ENCODE data around the gene LGALS7. TPM values are rescaled to one million over a fixed set of nuclear protein-coding genes. Genes with fewer than 3 reads are reported as not detected.

Gene LGALS7
- total RNA-seq, 1 donor, result not detected

DNA sequence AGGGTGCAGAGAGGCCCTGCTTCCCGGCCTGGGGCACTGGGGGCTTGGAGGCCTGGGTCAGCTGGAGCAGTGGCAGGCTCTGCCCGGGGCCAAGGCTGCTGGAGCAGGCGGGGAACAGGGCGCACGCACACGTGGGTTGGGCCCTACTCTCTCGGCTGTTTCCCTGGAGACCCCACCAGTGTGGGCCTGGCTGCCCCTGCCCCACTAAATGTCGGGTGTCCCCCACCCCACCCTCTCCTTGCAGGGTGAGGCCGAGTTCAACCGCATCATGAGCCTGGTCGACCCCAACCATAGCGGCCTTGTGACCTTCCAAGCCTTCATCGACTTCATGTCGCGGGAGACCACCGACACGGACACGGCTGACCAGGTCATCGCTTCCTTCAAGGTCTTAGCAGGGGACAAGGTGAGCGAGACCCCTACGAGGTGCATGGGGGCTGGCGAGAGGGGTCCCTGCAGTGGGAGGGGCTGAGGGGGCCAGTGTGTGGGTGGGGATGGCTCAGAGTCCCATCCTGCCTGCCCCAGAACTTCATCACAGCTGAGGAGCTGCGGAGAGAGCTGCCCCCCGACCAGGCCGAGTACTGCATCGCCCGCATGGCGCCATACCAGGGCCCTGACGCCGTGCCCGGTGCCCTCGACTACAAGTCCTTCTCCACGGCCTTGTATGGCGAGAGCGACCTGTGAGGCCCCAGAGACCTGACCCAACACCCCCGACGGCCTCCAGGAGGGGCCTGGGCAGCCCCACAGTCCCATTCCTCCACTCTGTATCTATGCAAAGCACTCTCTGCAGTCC, 44.4 kb downstream of the LGALS7 start:
- no peak for DNase-seq (ENCODE audit: low read depth in 2 of 3, low spot score in 2 of 3)

DNA sequence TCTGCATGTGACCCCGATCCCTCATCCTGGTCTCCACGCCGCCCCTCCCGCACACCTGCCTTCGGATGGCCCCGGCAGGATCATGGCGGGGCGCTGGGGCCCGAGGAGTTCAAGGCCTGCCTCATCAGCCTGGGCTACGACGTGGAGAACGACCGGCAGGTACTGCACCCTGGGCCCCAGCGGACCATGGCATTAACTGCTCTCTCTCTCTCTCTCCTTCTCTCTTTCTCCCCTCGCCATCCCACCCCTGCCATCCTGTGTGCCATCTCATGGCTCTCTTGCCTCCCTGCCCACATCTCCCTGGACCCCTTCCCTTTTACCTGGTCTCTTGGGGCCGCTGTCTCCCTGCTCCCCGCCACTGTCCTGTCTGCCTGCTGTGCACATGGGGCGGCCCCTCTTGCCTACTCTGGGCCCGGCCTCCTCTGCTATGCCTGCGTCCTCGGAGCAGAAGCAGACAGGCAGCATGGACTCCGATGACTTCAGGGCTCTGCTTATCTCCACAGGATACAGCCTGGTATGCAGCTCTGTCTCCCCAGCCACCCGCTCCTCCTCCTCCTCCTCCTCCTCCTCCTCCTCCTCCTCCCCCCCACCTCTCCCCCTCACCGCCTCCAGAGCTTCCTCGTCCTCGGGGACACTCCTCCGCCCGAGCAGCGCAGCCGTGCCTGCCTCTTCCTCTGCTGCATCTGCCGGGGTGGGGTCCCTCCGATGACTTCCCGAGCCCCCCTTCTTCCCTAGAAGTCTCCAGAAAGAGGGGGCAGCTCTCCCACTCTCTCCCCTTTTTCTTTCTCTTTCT, 45.3 kb downstream of the LGALS7 start:
- DNase-seq (ENCODE audit: low read depth in 2 of 3, low spot score in 2 of 3), result no peak

GRCh38 chr19:38727306-38727867, 45.9 kb downstream of the LGALS7 start:
- DNase-seq (ENCODE audit: low read depth in 2 of 3, low spot score in 2 of 3), result no peak

GRCh38 chr19:38726761-38727301, 46.5 kb downstream of the LGALS7 start:
- no peak for DNase-seq (ENCODE audit: low read depth in 2 of 3, low spot score in 2 of 3)

GRCh38 chr19:38726284-38726673, 47.0 kb downstream of the LGALS7 start:
- DNase-seq (ENCODE audit: low read depth in 2 of 3, low spot score in 2 of 3), result no peak

GRCh38 chr19:38725469-38726283, 47.6 kb downstream of the LGALS7 start:
- no peak for DNase-seq (ENCODE audit: low read depth in 2 of 3, low spot score in 2 of 3)

DNA sequence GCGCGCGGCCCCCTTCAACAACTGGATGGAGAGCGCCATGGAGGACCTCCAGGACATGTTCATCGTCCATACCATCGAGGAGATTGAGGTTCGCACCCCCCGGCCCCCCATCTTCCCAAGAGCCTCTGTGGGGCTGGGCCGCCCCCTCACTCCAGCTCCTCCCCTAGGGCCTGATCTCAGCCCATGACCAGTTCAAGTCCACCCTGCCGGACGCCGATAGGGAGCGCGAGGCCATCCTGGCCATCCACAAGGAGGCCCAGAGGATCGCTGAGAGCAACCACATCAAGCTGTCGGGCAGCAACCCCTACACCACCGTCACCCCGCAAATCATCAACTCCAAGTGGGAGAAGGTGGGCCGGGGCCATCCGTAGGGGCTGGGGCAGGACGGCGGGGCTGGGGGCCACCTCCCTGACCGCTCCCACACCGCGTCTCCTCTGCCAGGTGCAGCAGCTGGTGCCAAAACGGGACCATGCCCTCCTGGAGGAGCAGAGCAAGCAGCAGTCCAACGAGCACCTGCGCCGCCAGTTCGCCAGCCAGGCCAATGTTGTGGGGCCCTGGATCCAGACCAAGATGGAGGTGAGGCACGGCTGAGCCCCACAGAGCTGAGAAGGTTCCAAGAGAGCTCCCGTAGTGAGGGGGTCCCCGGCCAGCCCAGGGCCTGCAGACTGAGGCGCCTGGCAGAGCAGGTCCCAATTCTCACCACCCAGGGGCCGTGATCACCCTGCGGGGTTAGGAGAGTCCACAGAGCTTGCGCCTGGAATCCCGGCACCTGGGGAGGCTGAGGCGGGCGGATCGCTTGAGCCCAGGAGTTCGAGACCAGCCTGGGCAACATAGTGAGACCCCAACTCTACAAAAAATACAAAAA, 49.1 kb downstream of the LGALS7 start:
- DNase-seq (ENCODE audit: low read depth in 2 of 3, low spot score in 2 of 3), result no peak

GRCh38 chr19:38723606-38723965, 49.7 kb downstream of the LGALS7 start:
- no peak for DNase-seq (ENCODE audit: low read depth in 2 of 3, low spot score in 2 of 3)

GRCh38 chr19:38722947-38723605, 50.2 kb downstream of the LGALS7 start:
- DNase-seq (ENCODE audit: low read depth in 2 of 3, low spot score in 2 of 3), result no peak

DNA sequence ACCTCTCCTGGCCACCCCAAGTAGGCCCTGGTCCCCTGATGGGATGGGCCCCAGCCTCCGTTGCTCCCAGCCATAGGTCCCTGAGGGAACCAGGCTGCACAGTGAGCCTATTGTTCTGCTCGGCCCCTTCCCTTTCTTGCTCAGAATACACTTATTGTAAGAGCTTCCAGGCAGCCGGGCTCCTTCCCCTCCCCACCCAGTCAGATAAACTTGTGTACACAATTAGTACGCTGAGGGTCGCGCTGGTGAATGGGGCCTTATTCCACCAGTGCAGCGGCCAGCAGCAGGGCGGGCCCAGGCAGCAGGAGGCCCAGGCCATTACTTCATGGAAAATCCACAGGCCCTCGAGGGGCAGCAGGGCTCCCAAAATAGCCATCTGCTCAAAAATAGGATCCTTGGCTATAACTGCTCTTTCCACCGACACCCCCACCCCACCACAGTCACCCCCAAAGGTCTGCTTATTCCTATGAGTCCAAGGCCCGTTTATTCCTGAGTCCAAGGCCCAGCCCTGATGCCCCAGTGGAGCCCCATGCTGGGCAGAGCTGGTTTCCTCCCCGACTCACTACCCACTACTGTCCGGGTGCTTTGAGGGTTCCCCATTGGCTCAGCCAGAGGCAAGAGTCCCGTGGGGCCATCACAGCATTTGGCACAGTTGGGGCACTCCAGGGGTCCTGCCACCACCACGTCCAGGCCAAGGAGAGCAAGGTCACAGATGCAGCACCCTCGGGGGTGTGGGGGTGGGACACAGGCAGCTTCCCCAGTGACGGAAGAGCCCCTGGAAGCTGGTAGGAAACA, 51.1 kb downstream of the LGALS7 start:
- no peak for DNase-seq (ENCODE audit: low read depth in 2 of 3, low spot score in 2 of 3)

DNA sequence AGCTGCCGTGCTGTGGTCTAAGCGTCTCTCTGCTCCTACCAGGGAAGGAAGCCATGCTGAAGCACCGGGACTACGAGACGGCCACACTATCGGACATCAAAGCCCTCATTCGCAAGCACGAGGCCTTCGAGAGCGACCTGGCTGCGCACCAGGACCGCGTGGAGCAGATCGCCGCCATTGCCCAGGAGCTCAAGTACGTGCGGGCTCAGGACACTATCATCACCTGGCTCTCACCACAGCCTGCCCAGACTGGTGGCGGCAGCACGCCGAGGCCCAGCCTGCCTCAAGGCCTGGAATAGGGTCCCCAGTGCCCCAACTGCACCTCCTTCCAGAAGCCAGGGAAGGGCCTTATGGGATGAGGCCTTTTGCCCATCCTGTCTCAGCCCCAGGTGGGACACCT, 51.8 kb downstream of the LGALS7 start:
- DNase-seq (ENCODE audit: low read depth in 2 of 3, low spot score in 2 of 3), result no peak

Small RNA genes within 50 kb of the gene (small RNA-seq; reads per million reads assigned to genes)
- gene RNU6-140P, result not detected

Other genes starting within 250 kb of the LGALS7 start
- gene MAP4K1, start 155.6 kb downstream of the LGALS7 start, total RNA-seq, result 31.5 TPM
- gene EIF3K, start 154.3 kb downstream of the LGALS7 start, total RNA-seq, result 831 TPM
- 264 TPM for gene ACTN4, start 125.9 kb downstream of the LGALS7 start, total RNA-seq
- gene CAPN12, start 29.0 kb downstream of the LGALS7 start, total RNA-seq, result 4.8 TPM
- not detected for gene LGALS7B, start 15.7 kb upstream of the LGALS7 start, total RNA-seq
- gene LGALS4, start 39.4 kb upstream of the LGALS7 start, total RNA-seq, result 0.54 TPM
- 76.7 TPM for gene ECH1, start 58.3 kb upstream of the LGALS7 start, total RNA-seq
- 310 TPM for gene HNRNPL, start 76.5 kb upstream of the LGALS7 start, total RNA-seq
- gene RINL, start 104.8 kb upstream of the LGALS7 start, total RNA-seq, result 16.2 TPM
- gene SIRT2, start 126.1 kb upstream of the LGALS7 start, total RNA-seq, result 59.0 TPM
- gene NFKBIB, start 126.5 kb upstream of the LGALS7 start, total RNA-seq, result 22.9 TPM
- under 0.01 TPM for gene CCER2, start 138.7 kb upstream of the LGALS7 start, total RNA-seq
- 37.2 TPM for gene SARS2, start 157.2 kb upstream of the LGALS7 start, total RNA-seq
- gene MRPS12, start 157.4 kb upstream of the LGALS7 start, total RNA-seq, result 43.9 TPM
- gene FBXO17, start 202.2 kb upstream of the LGALS7 start, total RNA-seq, result 0.27 TPM